WTC11 (cell line): ENCODE results near the gene ADGRL3.

ENCODE experiments used
- CREM ChIP-seq: sonication (generic); formaldehyde crosslinking; IDR thresholded peaks from 2 replicates; pipeline ENCODE4 v1.8.1; 2022; ENCODE audit warnings: mild to moderate bottlenecking, missing genetic modification reagents, moderate library complexity
- HMGXB4 ChIP-seq: sonication (generic); formaldehyde crosslinking; IDR thresholded peaks from 2 replicates; pipeline ENCODE4 v1.8.1; 2023; ENCODE audit warnings: mild to moderate bottlenecking, moderate library complexity, missing genetic modification reagents
- ZNF138 ChIP-seq: sonication (generic); formaldehyde crosslinking; conservative IDR thresholded peaks from 2 replicates; pipeline ENCODE4 v1.8.1; 2022; ENCODE audit warnings: mild to moderate bottlenecking, moderate library complexity, missing genetic modification reagents
- ZNF232 ChIP-seq: sonication (generic); formaldehyde crosslinking; IDR thresholded peaks from 2 replicates; pipeline ENCODE4 v1.8.0; 2022; ENCODE audit warnings: mild to moderate bottlenecking, missing genetic modification reagents
- ZNF423 ChIP-seq: fragments of 250-450 bp; sonication (Bioruptor Pico); IDR thresholded peaks from 2 replicates; pipeline ENCODE4 v2.1.2; 2022; ENCODE audit warnings: mild to moderate bottlenecking, moderate library complexity
- TF ChIP-seq, protein P1 (sequence below): fragments of 200-600 bp; IDR thresholded peaks from 2 replicates; pipeline ENCODE4 v1.8.0; 2022; ENCODE audit warnings: antibody characterized with exemption

DNA sequence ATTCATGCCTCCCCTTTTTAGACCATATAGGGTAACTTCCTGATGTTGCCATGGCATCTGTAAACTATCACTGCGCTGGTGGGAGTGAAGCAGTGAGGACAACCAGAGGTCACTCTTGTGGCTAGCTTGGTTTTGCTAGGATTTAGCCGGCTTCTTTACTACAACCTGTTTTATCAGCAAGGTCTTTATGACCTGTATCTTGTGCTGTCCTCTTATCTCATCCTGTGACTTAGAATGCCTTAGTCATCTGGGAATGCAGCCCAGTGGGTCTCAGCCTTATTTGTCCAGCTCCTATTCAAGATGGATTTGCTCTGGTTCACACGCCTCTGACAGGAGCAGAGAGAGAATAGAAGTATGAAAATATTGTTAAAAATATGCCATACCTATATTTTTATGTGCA is 355.7 kb downstream of the ADGRL3 start:
- TF ChIP-seq, protein P1, sequence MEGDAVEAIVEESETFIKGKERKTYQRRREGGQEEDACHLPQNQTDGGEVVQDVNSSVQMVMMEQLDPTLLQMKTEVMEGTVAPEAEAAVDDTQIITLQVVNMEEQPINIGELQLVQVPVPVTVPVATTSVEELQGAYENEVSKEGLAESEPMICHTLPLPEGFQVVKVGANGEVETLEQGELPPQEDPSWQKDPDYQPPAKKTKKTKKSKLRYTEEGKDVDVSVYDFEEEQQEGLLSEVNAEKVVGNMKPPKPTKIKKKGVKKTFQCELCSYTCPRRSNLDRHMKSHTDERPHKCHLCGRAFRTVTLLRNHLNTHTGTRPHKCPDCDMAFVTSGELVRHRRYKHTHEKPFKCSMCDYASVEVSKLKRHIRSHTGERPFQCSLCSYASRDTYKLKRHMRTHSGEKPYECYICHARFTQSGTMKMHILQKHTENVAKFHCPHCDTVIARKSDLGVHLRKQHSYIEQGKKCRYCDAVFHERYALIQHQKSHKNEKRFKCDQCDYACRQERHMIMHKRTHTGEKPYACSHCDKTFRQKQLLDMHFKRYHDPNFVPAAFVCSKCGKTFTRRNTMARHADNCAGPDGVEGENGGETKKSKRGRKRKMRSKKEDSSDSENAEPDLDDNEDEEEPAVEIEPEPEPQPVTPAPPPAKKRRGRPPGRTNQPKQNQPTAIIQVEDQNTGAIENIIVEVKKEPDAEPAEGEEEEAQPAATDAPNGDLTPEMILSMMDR, result no peak
- TF ChIP-seq CREM, result no peak
- TF ChIP-seq ZNF232 (CRISPR knock-in tag), result no peak
- no peak for TF ChIP-seq HMGXB4 (CRISPR knock-in tag)
- no peak for TF ChIP-seq ZNF423 (CRISPR knock-in tag)
- no peak for TF ChIP-seq ZNF138
